NK-92 (cell line): ENCODE results near the gene PAN2.

Source experiments
- DNase-seq: peaks from one replicate; lab custom pipeline; 2025; ENCODE audit not compliant: unreplicated experiment; lab: John Stamatoyannopoulos, UW

The PAN2 gene, protein sequence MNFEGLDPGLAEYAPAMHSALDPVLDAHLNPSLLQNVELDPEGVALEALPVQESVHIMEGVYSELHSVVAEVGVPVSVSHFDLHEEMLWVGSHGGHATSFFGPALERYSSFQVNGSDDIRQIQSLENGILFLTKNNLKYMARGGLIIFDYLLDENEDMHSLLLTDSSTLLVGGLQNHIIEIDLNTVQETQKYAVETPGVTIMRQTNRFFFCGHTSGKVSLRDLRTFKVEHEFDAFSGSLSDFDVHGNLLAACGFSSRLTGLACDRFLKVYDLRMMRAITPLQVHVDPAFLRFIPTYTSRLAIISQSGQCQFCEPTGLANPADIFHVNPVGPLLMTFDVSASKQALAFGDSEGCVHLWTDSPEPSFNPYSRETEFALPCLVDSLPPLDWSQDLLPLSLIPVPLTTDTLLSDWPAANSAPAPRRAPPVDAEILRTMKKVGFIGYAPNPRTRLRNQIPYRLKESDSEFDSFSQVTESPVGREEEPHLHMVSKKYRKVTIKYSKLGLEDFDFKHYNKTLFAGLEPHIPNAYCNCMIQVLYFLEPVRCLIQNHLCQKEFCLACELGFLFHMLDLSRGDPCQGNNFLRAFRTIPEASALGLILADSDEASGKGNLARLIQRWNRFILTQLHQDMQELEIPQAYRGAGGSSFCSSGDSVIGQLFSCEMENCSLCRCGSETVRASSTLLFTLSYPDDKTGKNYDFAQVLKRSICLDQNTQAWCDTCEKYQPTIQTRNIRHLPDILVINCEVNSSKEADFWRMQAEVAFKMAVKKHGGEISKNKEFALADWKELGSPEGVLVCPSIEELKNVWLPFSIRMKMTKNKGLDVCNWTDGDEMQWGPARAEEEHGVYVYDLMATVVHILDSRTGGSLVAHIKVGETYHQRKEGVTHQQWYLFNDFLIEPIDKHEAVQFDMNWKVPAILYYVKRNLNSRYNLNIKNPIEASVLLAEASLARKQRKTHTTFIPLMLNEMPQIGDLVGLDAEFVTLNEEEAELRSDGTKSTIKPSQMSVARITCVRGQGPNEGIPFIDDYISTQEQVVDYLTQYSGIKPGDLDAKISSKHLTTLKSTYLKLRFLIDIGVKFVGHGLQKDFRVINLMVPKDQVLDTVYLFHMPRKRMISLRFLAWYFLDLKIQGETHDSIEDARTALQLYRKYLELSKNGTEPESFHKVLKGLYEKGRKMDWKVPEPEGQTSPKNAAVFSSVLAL

GRCh38 chr12:56333679-56334489 is at the start of gene PAN2:
PAN2 (minus strand) TSS chr12:56334000; CDS start chr12:56333094, 906 bp downstream.
- peak; percentile 65 for DNase-seq

DNA sequence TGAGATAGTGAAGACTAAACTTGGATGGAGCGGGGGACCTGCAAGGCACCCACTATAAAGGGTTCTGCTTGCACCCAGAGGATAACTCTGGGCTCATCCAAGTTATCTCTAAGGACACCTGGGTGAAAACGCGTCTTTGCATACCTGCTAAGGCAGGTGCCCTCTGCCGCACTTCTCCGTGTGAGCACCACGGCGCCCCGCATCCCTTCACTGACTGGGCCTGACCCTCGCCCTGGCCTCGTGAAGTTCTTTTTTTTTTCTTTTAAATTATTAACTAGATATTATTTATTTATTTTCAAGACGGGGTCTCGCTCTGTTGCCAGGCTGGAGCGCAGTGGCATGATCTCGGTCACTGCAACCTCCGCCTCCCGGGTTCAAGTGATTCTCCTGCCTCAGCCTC is 48.8 kb upstream of the PAN2 start:
- no peak for DNase-seq

- no peak for DNase-seq
Measured at GRCh38 chr12:56377989-56378316, 44.2 kb upstream of the PAN2 start.

DNA sequence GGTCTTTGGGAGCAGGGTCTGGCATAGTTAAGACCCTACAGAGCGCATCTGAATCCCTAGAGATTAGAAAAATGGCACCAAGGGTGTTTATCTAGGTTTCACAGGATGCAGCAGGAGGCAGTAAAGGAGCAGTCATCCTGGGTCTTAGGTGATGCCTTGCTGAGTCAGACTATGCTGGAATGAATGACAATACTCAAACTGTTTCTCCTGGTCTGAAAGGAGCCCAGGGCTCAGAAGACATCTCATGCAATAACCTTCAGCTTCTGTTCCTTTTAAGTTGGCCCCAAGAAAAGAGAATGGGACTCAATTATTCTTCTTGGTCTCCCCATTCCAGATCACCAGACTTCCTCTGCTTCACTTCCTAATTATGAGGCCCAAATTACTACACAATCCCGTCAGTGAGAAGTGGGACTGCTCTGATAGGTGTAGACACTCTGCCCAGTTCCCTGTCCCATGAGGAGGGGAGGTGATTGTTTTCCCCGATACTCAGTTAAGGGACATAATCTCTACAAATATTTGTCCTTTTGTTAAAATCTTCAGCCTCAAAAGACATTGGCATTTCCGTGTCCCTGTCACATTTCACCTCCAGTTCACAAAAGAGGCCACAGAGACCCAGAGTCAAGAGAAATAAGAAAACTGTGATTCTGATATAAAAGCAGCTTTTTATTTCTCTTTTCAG is 43.6 kb upstream of the PAN2 start:
- no peak for DNase-seq

DNA sequence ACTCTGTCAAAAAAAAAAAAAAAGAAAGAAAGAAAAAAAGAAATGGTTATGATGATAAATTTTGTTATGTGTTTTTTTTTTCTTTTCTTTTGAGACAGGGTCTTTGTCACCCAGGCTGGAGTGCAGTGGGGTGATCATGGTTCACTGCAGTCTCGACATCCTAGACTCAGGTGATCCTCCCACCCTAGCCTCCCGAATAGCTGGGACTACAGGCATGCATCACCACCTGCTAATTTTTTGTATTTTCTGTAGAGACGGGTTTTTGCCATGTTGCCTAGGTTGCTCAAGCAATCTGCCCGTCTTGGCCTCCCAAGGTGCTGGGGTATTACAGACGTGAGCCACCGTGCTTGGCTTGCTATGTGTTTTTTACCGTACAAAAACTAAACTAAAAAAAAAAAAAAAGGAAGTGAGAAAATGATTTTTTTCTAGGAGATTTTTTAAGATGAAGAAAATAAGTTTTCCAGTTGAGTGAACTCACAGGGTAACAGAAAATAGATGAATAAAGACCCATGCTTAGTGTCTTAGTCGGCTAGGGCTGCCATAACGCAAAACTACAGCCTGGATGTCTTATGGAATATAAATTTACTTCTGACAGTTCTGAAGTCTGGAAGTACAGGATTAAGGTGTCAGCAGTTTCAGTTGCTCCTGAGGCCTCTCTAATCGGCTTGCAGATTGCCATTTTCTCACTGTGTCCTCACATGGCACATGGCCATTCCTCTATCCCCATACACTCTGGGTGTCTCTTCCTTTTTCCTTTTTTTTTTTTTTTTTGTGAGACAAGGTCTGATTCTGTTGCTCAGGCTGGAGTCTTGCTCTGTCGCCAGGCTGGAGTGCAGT is 42.0 kb upstream of the PAN2 start:
- DNase-seq: no peak

DNA sequence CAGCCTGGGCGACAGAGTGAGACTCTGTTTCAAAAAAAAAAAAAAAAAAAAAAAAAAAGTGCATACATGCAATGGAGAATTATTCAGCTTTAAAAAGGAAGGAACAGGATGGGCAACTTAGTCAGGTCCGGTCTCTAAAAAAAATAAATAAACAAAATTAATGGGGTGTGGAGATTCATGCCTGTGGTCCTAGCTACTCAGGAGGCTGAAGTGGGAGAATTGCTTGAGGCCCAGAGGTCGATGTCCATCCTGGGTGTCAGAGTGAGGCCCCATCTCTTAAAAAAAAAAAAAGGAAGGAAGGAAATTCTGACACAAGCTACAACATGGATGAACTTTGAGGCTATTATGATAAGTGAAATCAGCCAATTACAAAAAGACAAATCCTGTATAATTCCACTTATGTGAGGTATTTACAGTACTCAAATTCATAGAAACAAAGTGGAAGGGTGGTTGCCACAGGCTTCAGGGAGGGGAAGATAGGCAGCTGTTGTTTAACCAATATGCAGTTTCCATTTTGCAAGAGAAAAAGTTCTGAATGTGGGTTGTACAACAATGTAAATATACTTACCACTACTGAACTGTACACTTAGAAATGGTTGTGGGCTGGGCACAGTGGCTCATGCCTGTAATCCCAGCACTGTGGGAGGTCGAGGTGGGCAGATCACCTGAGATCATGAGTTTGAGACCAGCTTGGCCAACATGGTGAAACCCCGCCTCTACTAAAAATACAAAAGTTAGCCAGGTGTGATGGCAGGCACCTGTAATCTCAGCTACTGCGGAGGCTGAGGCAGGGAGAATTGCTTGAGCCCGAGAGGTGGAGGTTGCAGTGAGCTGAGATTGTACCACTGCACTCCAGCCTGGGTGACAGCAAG is 41.2 kb upstream of the PAN2 start:
- no peak for DNase-seq

DNA sequence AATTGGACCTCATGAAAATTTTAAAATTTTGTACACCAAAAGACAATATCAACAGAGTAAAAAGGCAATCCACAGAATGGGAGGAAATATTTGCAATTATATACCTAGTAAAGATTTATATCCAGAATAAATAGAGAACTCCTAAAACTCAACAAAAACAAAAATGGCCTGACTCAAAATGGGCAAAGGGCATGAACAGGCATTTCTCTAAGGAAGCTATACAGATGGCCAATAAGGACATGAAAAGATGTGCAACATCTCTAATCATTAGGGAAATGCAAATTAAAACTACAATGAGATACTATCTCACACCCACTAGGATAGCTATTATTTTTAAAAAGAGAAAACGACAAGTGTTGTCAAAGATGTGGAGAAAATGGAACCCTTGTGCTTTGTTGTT is 39.7 kb upstream of the PAN2 start:
- DNase-seq: no peak

GRCh38 chr12:56366948-56367347 is 33.1 kb upstream of the PAN2 start:
- DNase-seq: no peak

DNA sequence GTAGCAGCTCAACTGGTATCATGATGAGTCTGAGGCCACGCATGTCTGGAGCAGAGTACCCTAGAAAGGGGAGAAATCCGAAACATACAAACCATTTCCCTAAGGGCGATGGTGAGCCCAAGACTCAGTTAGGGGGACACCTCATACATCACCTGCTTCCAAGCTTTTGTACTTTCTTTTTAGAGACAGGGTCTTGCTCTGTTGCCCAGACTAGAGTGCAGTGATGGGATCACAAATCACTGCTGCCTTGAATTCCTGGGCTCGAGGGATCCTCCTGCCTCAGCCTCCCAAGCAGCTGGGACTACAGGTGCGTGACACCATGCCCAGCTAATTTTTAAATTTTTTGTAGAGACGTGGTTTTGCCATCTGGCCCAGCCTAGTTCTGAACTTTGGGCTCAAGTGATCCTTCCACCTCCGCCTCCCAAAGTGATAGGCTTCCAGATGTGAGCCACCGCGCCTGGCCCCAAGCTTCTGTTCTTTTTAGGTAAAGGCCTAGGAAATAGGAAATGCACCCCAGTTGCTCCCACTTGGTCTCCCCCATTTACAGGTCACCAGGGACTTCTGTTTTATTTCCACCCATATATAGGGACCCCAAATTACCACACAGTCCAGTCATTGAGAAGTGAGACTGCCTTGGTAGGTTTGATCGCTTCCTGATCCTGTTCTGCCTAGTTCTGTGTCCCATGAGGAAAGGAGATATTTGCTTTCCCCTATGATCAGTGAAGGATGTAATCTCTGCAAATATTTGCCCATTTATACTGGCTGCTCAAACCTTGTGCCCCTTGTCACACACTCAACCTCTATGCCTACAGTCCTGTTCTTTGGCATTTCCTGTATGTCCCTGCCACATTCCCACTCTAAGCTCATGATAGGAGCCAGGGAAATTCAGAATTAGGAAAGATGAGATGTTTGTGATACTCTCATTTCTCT is 28.6 kb upstream of the PAN2 start, which contains the start of gene APOF:
Gene APOF, minus strand, starts transcription at position 728 of the 930 bp plus-strand sequence. Its CDS starts 112 bp downstream, at position 616.
- DNase-seq: no peak

GRCh38 chr12:56361487-56362129 is 27.8 kb upstream of the PAN2 start:
- DNase-seq: no peak

DNA sequence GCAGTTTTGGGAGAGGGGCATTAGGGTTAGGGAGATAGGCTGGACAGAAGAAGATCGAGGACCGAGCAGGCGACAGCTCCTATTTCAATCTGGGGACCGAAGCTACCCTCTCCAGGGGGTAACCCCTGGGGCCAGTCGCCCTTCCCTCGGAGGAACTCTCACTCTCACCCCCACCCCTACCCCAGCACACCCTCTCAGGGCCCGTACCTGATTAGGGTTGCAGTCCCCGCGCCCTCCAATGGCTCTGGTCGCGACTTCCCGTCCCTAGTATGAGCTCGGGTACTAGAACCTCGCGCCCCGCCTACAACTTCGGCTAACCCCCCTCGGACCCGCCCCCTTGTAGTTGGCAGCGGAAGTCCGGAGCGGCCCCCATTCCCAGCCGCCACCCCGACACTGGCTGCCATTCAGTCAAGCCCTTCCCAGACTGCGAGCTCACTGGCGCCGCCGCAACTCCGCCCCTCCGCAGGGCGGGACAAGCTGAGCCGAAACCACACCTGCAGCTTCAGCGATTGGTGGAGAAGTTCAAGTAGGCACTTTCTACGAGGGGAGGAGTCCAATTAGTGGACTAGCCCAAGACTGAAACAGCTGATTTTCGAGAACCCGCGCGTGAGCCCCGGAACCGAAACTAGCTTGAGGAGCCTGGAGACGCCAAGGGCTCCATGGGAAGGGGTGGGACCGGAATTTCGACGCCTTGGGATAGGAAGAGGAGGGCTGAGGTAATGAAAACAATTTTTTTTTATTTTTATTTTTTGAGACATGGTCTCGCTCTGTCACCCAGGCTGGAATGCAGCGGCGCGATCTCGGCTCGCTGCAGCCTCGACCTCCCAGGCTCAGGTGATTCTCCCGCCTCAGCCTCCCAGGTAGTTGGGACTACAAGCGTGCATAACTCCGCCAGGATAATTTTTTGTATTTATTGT is 26.3 kb upstream of the PAN2 start, which contains the start of gene STAT2:
Gene STAT2, minus strand, starts transcription at position 257 of the 917 bp plus-strand sequence. CDS start 3,536 bp downstream, outside the sequence.
- peak; percentile 93 for DNase-seq

DNA sequence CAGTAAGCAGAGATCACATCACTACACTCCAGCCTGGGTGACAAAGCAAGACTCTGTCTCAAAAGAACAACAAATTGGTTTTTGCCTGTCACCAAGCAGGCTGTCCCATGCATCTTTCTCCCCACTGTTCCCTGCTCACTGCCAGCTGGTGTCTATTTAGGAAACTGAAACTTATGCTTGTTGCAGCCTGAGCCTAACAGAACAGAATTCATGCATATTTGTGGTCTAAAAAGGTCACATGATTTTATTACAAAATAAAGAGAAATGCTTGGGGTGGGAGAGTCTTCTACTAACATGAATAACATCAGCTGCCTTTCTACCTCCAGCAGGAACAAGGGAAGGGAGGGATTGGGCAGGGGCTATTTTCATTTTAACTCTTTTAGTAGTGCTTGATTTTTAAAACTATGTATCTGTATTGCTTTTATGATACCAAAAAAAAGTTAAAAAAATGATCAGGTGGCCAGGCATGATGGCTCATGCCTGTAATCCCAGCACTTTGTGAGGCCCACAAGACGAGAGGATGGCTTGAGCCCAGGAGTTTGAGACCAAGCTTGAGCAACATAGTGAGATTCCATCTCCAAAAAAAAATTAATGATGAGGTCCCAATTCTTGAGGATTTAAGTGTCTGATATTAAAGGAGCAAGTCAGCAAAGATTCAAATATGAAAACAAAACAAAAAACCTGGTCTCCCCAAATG is 25.2 kb upstream of the PAN2 start:
- DNase-seq: no peak

DNA sequence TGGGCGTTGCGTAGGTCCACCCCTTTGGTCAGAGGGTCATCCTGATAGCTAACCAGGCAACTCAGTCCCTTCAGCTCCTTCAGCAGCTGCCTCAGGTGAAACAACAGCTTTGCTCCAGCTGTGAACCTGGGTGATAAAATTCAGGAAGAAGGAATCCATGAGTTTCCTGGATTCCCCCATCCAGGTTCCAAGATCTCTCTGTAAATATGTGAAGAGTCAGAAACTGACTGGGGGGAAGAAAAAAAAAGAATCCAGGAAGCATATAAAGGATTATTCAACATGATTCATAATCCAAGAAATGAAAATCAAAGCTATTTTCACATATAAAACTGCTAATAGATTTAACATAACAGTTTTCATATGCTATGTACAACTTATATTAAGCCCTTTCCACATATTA is 17.5 kb upstream of the PAN2 start:
- DNase-seq: no peak

DNA sequence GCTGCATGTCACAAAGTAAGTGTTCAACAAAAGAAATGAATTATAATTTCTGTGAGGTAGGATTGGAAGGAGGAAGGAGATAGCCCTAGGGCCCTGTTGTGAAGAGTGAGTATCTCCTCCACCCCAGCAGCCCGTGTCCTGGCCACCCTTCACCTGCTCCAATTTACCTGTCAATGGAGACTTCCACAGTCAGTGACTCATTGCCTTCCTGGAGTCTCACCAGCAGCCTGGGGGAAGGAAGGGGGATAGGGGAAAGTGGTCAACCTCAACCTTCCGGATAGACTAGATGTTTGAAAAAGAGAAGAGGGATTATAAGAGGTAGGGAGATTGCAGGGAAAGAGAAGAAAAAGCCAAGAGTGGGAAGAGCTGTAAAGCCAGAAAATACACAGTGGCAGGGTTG is 16.9 kb upstream of the PAN2 start:
- no peak for DNase-seq

- no peak for DNase-seq
Measured at GRCh38 chr12:56348776-56349175, 15.0 kb upstream of the PAN2 start.
